ENCODE measurements around the gene BIK.

GRCh38 chr22:43128116-43128515, 17.6 kb downstream of the BIK start:
- TF ChIP-seq CTCF (conservative IDR thresholded peaks at IDR 0.05; ENCODE audit: low read depth, low read length) (no peak), EZH2 (IDR thresholded peaks at IDR 0.05; ENCODE audit: borderline replicate concordance, low read depth, low read length, poor library complexity, severe bottlenecking) (no peak)
